HepG2 (cell line): ENCODE results near the gene CNKSR3. TPM values are rescaled to one million over a fixed set of nuclear protein-coding genes. Genes with fewer than 3 reads are reported as not detected.

ENCODE experiments used
- ATAC-seq: fragments of 200-7000 bp; cut with Tn5 transposase; 3 replicates; pipeline ENCODE4 v1.9.1; 2020; ENCODE audit warnings: mild to moderate bottlenecking, moderate library complexity
- BruUV-seq: library from RNA; stranded (reverse); fragments of 400-500 nt; replicated peaks from 2 replicates; lab custom pipeline; 2021; lab: Mats Ljungman, UMichigan
- CTCF ChIA-PET: fragments of 300-600 bp; formaldehyde crosslinking; extraction: SDS; loops from one replicate; lab custom pipeline; 2021; ENCODE audit warnings: low total read pairs, inconsistent platforms, low intra/inter-chr PET ratio; lab: Yijun Ruan, JAX
- POLR2A ChIA-PET: fragments of 350-600 bp; sonication (Branson Sonifier 250); formaldehyde crosslinking; loops from one replicate; lab custom pipeline; 2020; ENCODE audit warnings: antibody characterized with exemption, inconsistent platforms; lab: Yijun Ruan, JAX
- DNase-seq: peaks from one replicate; pipeline ENCODE4 v3.0.0-alpha.2; 2015; ENCODE audit warnings: low spot score
- FAIRE-seq: peaks from 3 replicates; lab custom pipeline; 2011; peaks lifted over from hg19 to GRCh38; lab: Jason Lieb, UNC
- H2AFZ ChIP-seq: one replicate; pipeline ENCODE4 v1.6.1; 2011; ENCODE audit warnings: low read length, inconsistent platforms
- H3K27ac ChIP-seq: fragments of 300-600 bp; 3 replicates; pipeline ENCODE4 v1.8.0; 2011; ENCODE audit warnings: mixed run types, mild to moderate bottlenecking, mixed read lengths, low read length, inconsistent platforms; ENCODE audit not compliant: insufficient read depth; ENCODE audit errors: extremely low read length
- H3K27me3 ChIP-seq, 2 experiments: fragments of 200-600 bp in 1 of 2; 2 replicates in 1 of 2; 3 replicates in 1 of 2; pipeline versions ENCODE4 v1.6.0 to v1.8.0; 2011; ENCODE audit warnings: low read length in 2 of 2, mild to moderate bottlenecking in 2 of 2, moderate library complexity in 2 of 2, inconsistent platforms in 1 of 2; ENCODE audit not compliant: insufficient read depth in 2 of 2, control insufficient read depth in 1 of 2
- H3K36me3 ChIP-seq, 2 experiments: fragments of 200-600 bp in 1 of 2; replicated peaks in 1 of 2; 2 replicates in 1 of 2; 3 replicates in 1 of 2; pipeline versions ENCODE4 v1.5.1 to v1.8.0; 2011; ENCODE audit warnings: low read length in 2 of 2, inconsistent platforms in 1 of 2; ENCODE audit not compliant: insufficient read depth in 2 of 2, control insufficient read depth in 1 of 2
- H3K4me1 ChIP-seq: 2 replicates; pipeline ENCODE4 v1.5.1; 2012; ENCODE audit warnings: low read length, inconsistent platforms; ENCODE audit not compliant: insufficient read depth
- H3K4me2 ChIP-seq: 2 replicates; pipeline ENCODE4 v1.6.0; 2011; ENCODE audit warnings: low read depth, low read length, inconsistent platforms
- H3K4me3 ChIP-seq, 3 experiments: fragments of 200-600 bp in 1 of 3; sonication (generic), shearing (Covaris generic) in 1 of 3; replicated peaks in 1 of 3; 2 replicates each; pipeline ENCODE4 v1.5.1; 2011 to 2016; ENCODE audit warnings: low read length in 3 of 3, inconsistent platforms in 2 of 3, low read depth in 2 of 3, mild to moderate bottlenecking in 2 of 3, control low read depth in 1 of 3, mixed read lengths in 1 of 3; ENCODE audit not compliant: insufficient read depth in 1 of 3
- H3K79me2 ChIP-seq: one replicate; pipeline ENCODE4 v1.6.1; 2011; ENCODE audit warnings: low read length, inconsistent platforms; ENCODE audit not compliant: insufficient read depth
- H3K9ac ChIP-seq: 2 replicates; pipeline ENCODE4 v1.6.0; 2011; ENCODE audit warnings: mild to moderate bottlenecking, low read depth, low read length, inconsistent platforms; ENCODE audit not compliant: insufficient read depth
- H3K9me3 ChIP-seq: 2 replicates; pipeline ENCODE4 v1.5.1; 2012; ENCODE audit warnings: mild to moderate bottlenecking, low read length
- H4K20me1 ChIP-seq: 2 replicates; pipeline ENCODE4 v1.6.0; 2011; ENCODE audit warnings: inconsistent platforms, mild to moderate bottlenecking, low read length, moderate library complexity; ENCODE audit not compliant: insufficient read depth
- ATF1 ChIP-seq: IDR thresholded peaks from 2 replicates; pipeline ENCODE4 v1.6.1; 2016; ENCODE audit warnings: mild to moderate bottlenecking, control low read depth
- CBFB ChIP-seq: sonication (generic); formaldehyde crosslinking; IDR thresholded peaks from 2 replicates; pipeline ENCODE4 v1.4.0; 2020; ENCODE audit warnings: missing genetic modification reagents
- FOXO1 ChIP-seq: sonication (generic); formaldehyde crosslinking; IDR thresholded peaks from 2 replicates; pipeline ENCODE4 v1.4.0; 2020; ENCODE audit warnings: missing genetic modification reagents
- MAFF ChIP-seq: IDR thresholded peaks from 2 replicates; pipeline ENCODE4 v1.6.1; 2011; ENCODE audit warnings: low read depth, low read length, improper control_type of control experiment
- MAFK ChIP-seq, 2 experiments: IDR thresholded peaks in 1 of 2; conservative IDR thresholded peaks in 1 of 2; 2 replicates each; pipeline ENCODE4 v1.6.1; 2011; ENCODE audit warnings: improper control_type of control experiment in 2 of 2, low read length in 2 of 2
- NFYB ChIP-seq: sonication (generic); formaldehyde crosslinking; IDR thresholded peaks from 2 replicates; pipeline ENCODE4 v1.4.0; 2020; ENCODE audit warnings: missing genetic modification reagents
- POLR2AphosphoS2 ChIP-seq: IDR thresholded peaks from 2 replicates; pipeline ENCODE4 v1.6.1; 2011; ENCODE audit warnings: low read depth, low read length, improper control_type of control experiment
- SKI ChIP-seq: fragments of 450-650 bp; IDR thresholded peaks from one replicate; pipeline ENCODE4 v1.6.1; 2018; ENCODE audit warnings: mild to moderate bottlenecking; ENCODE audit not compliant: partially characterized antibody
- ZBTB7B ChIP-seq: sonication (generic); formaldehyde crosslinking; IDR thresholded peaks from 2 replicates; pipeline ENCODE4 v1.4.0; 2020; ENCODE audit warnings: missing genetic modification reagents
- ZNF230 ChIP-seq: sonication (generic); formaldehyde crosslinking; IDR thresholded peaks from 2 replicates; pipeline ENCODE4 v1.4.0; 2020; ENCODE audit warnings: mild to moderate bottlenecking, missing genetic modification reagents
- ZNF335 ChIP-seq: sonication (generic); formaldehyde crosslinking; IDR thresholded peaks from 2 replicates; pipeline ENCODE4 v1.4.0; 2020; ENCODE audit warnings: missing genetic modification reagents
- ZNF879 ChIP-seq: sonication (generic); formaldehyde crosslinking; IDR thresholded peaks from 2 replicates; pipeline ENCODE4 v1.8.1; 2023; ENCODE audit warnings: missing genetic modification reagents
- WGBS: methylation state at CpG from one replicate; pipeline ENCODE4 v1.1.6; 2017; ENCODE audit warnings: low lambda C conversion rate; 5-methylcytosine and 5-hydroxymethylcytosine counted together
- in situ Hi-C: cut with HindIII; loops from 2 replicates; pipeline ENCODE4 v1.10.0; 2017; ENCODE audit warnings: low pct_unique_long_range_greater_than_20kb; ENCODE audit not compliant: extremely low pct_ligation_motif_present
- intact Hi-C: fragments of 100-400 bp; cut with micrococcal nuclease; formaldehyde crosslinking; loops from one replicate; pipeline ENCODE4 v1.10.0; 2022; ENCODE audit not compliant: unreplicated experiment
- polyA plus RNA-seq, 8 experiments: library from polyadenylated mRNA; depleted of rRNA in 3 of 8; stranded (reverse) in 7 of 8; unstranded in 1 of 8; fragments of >200 nt; fragmentation: Illumina TruSeq in 4 of 8; extraction: Trizol in 4 of 8; gene quantifications; 2 replicates each; pipeline versions ENCODE4 v1.2.1 to v1.2.3, GENCODE V29; 2011 to 2016; ENCODE audit warnings: low read depth in 4 of 8, missing spikeins in 1 of 8, mixed read lengths in 1 of 8; ENCODE audit not compliant: insufficient read depth in 1 of 8
- total RNA-seq, 5 experiments: library from RNA; depleted of rRNA; stranded (reverse); fragments of >200 nt; fragmentation: Illumina TruSeq; extraction: Trizol; gene quantifications; 2 replicates each; pipeline ENCODE4 v1.2.3, GENCODE V29; 2016; ENCODE audit warnings: low read depth in 1 of 5
- TF ChIP-seq, protein P1 (sequence below): sonication (generic); formaldehyde crosslinking; IDR thresholded peaks from 2 replicates; pipeline ENCODE4 v1.4.0; 2020; ENCODE audit warnings: missing genetic modification reagents, mild to moderate bottlenecking, borderline replicate concordance
- TF ChIP-seq, protein P2 (sequence below): sonication (generic); formaldehyde crosslinking; IDR thresholded peaks from 2 replicates; pipeline ENCODE4 v1.5.0; 2020; ENCODE audit warnings: mild to moderate bottlenecking, missing genetic modification reagents, borderline replicate concordance
- TF ChIP-seq, protein P3 (sequence below): sonication (generic); formaldehyde crosslinking; IDR thresholded peaks from 2 replicates; pipeline ENCODE4 v1.4.0; 2020; ENCODE audit warnings: missing genetic modification reagents

Gene CNKSR3
- total and polyA plus RNA-seq, 2 of the 13 experiments (the other 11 are each of a cell fraction or from before 2014, with no cell fraction given), result 9.2 to 38.6 TPM

DNA sequence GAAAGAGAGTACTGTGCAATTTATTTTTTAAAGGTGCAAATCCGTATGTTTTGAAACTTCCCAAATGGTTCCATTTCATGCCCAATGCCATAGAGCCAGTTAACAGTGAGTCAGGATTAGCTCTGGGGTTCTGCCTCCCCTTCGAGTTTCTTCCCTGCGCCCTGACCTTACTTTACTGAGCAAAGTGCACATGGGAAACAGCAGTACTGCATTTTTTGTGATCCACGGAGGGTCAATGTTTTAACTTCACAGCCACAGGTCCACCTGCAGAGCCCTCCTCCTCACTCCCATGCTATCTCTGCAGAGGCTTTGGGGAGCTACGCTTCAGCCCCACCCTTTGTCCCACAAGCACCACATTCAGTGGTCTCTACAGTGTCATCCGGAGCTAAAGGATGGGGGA is 44.0 kb upstream of the CNKSR3 start:
- POLR2A ChIA-PET, result no interaction called here

DNA sequence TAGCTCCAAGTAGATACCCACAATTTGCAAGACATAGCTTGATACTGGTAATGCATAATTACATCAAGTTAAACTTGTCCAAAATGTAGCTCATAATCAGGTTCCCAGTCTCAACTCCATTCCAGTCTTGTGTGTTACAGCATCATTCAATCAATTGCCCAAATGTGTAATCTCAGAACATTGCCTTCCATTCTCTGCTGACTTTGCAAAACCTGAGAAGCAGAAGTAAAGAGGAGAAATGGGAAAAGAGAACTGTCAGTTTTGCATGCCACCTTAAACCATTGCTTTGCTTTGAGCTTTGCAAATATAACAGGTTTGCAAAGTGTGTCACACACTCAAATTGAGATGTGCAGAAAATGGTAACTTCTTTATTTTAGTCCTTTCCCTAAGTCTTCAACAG is 40.3 kb upstream of the CNKSR3 start:
- H3K27ac ChIP-seq, result no peak overlapping the region
- H3K79me2 ChIP-seq, result no peaks in the 10 kb centered on the region
- no peaks in the 10 kb centered on the region for H4K20me1 ChIP-seq
- no peaks in the 10 kb centered on the region for H3K9me3 ChIP-seq
- POLR2A ChIA-PET, result interaction anchor here (2.1 kb wide), 1 partner anchor 40 kb away, joined by 6 read pairs; the partner anchor contains the start of gene CNKSR3
- no peak overlapping the region for H3K9ac ChIP-seq
- in situ Hi-C loops, result no loop called here
- no peaks in the 10 kb centered on the region for H3K36me3 ChIP-seq
- BruUV-seq, result no TSS peak
- H3K4me3 ChIP-seq, result no peak overlapping the region
- peaks cover 22% of the 10 kb centered on the region; the same call in 1 of the 2 replicates for H3K4me1 ChIP-seq
- FAIRE-seq, result no peak
- no peaks in the 10 kb centered on the region; a peak in 2 of 5 replicates for H3K27me3 ChIP-seq
- DNase-seq, result no peak
- CTCF ChIA-PET, result no interaction called here
- intact Hi-C loops, result no loop called here
- no peak for ATAC-seq
- no peak overlapping the region for H3K4me2 ChIP-seq
- no peak overlapping the region for H2AFZ ChIP-seq
- TF ChIP-seq POLR2AphosphoS2 (no peak), FOXO1 (CRISPR knock-in tag) (no peak), ZBTB7B (CRISPR knock-in tag) (no peak), MAFK (conservative IDR thresholded peaks at IDR 0.05 in 1 of 2, IDR thresholded peaks at IDR 0.05 in 1 of 2; ENCODE audit: low read length in 2 of 2) (peak; percentile 86 to 91), CBFB (CRISPR knock-in tag) (no peak), ZNF335 (CRISPR knock-in tag) (no peak), MAFF (peak; percentile 80), ZNF230 (no peak), SKI (no peak), NFYB (CRISPR knock-in tag) (no peak), ZNF879 (CRISPR knock-in tag) (no peak)
- TF ChIP-seq, protein P1, sequence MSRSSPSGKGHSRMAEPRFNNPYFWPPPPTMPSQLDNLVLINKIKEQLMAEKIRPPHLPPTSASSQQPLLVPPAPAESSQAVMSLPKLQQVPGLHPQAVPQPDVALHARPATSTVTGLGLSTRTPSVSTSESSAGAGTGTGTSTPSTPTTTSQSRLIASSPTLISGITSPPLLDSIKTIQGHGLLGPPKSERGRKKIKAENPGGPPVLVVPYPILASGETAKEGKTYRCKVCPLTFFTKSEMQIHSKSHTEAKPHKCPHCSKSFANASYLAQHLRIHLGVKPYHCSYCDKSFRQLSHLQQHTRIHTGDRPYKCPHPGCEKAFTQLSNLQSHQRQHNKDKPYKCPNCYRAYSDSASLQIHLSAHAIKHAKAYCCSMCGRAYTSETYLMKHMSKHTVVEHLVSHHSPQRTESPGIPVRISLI (CRISPR knock-in tag), result no peak
- TF ChIP-seq, protein P2, sequence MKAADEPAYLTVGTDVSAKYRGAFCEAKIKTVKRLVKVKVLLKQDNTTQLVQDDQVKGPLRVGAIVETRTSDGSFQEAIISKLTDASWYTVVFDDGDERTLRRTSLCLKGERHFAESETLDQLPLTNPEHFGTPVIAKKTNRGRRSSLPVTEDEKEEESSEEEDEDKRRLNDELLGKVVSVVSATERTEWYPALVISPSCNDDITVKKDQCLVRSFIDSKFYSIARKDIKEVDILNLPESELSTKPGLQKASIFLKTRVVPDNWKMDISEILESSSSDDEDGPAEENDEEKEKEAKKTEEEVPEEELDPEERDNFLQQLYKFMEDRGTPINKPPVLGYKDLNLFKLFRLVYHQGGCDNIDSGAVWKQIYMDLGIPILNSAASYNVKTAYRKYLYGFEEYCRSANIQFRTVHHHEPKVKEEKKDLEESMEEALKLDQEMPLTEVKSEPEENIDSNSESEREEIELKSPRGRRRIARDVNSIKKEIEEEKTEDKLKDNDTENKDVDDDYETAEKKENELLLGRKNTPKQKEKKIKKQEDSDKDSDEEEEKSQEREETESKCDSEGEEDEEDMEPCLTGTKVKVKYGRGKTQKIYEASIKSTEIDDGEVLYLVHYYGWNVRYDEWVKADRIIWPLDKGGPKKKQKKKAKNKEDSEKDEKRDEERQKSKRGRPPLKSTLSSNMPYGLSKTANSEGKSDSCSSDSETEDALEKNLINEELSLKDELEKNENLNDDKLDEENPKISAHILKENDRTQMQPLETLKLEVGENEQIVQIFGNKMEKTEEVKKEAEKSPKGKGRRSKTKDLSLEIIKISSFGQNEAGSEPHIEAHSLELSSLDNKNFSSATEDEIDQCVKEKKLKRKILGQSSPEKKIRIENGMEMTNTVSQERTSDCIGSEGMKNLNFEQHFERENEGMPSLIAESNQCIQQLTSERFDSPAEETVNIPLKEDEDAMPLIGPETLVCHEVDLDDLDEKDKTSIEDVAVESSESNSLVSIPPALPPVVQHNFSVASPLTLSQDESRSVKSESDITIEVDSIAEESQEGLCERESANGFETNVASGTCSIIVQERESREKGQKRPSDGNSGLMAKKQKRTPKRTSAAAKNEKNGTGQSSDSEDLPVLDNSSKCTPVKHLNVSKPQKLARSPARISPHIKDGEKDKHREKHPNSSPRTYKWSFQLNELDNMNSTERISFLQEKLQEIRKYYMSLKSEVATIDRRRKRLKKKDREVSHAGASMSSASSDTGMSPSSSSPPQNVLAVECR (CRISPR knock-in tag), result no peak
- TF ChIP-seq, protein P3, sequence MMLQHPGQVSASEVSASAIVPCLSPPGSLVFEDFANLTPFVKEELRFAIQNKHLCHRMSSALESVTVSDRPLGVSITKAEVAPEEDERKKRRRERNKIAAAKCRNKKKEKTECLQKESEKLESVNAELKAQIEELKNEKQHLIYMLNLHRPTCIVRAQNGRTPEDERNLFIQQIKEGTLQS (CRISPR knock-in tag), result no peak

More for the DNA sequence above, 44.0 kb upstream of the CNKSR3 start:
- peaks cover 9% of the 10 kb centered on the region; the same call in 1 of the 2 replicates for H3K4me1 ChIP-seq
- H3K9me3 ChIP-seq, result no peaks in the 10 kb centered on the region
- CTCF ChIA-PET, result no interaction called here
- no peak overlapping the region for H3K9ac ChIP-seq
- H4K20me1 ChIP-seq, result no peaks in the 10 kb centered on the region
- intact Hi-C loops (no loop called here), in situ Hi-C loops (no loop called here)
- no peak overlapping the region for H3K4me2 ChIP-seq
- WGBS, result 11% methylated on average over 6 of the region's 6 CpGs
- TF ChIP-seq ATF1 (CRISPR knock-in tag), result no peak
- H3K27ac ChIP-seq, result no peak overlapping the region
- no peaks in the 10 kb centered on the region for H3K36me3 ChIP-seq
- FAIRE-seq (no peak), DNase-seq (no peak), ATAC-seq (no peak; the same call in 2 of the 3 replicates)
- peaks cover 0 to 1% of the 10 kb centered on the region in 2 experiments; a peak in 2 of 5 replicates for H3K27me3 ChIP-seq
- no peak overlapping the region for H3K4me3 ChIP-seq
- no TSS peak for BruUV-seq
- H2AFZ ChIP-seq, result no peak overlapping the region
- H3K79me2 ChIP-seq, result no peaks in the 10 kb centered on the region
